ENCODE data around the gene IQCH.
A peak's percentile ranks its signal among the peaks of the same experiment; 100 is the strongest.

The IQCH gene

GRCh38 chr15:67506775-67507747 is 252.5 kb downstream of the IQCH start:
- DNase-seq, result no peak

GRCh38 chr15:67508407-67508806 is 253.8 kb downstream of the IQCH start:
- DNase-seq, result no peak

GRCh38 chr15:67509918-67510317 is 255.3 kb downstream of the IQCH start:
- no peak for DNase-seq

GRCh38 chr15:67510597-67511190 is 256.1 kb downstream of the IQCH start:
- no peak for DNase-seq

- no peak for DNase-seq
Measured at GRCh38 chr15:67511606-67512005, 257.0 kb downstream of the IQCH start.

- DNase-seq, result no peak
Measured at GRCh38 chr15:67512140-67512539, 257.6 kb downstream of the IQCH start.

- DNase-seq, result no peak
Measured at GRCh38 chr15:67512933-67513714, 258.5 kb downstream of the IQCH start.

GRCh38 chr15:67515090-67515489 is 260.5 kb downstream of the IQCH start:
- no peak for DNase-seq

- no peak for DNase-seq
Measured at GRCh38 chr15:67515557-67515956, 261.0 kb downstream of the IQCH start.

GRCh38 chr15:67520321-67521028 is 265.9 kb downstream of the IQCH start:
- no peak for DNase-seq

GRCh38 chr15:67521029-67521782 is 266.6 kb downstream of the IQCH start, which contains the start of gene C15orf61:
TSS of gene C15orf61 (plus strand) at chr15:67521131. CDS start at chr15:67521249, 118 bp downstream.
- DNase-seq, result peak; percentile 87

GRCh38 chr15:67521783-67522568 is 267.4 kb downstream of the IQCH start:
- no peak for DNase-seq

GRCh38 chr15:67523330-67523729 is 268.7 kb downstream of the IQCH start:
- DNase-seq, result no peak

GRCh38 chr15:67524235-67524634 is 269.6 kb downstream of the IQCH start:
- no peak for DNase-seq

- no peak for DNase-seq
Measured at GRCh38 chr15:67528513-67528912, 273.9 kb downstream of the IQCH start.

GRCh38 chr15:67531379-67531914 is 276.9 kb downstream of the IQCH start:
- DNase-seq, result no peak

GRCh38 chr15:67533873-67534272 is 279.3 kb downstream of the IQCH start:
- no peak for DNase-seq

GRCh38 chr15:67534360-67534759 is 279.8 kb downstream of the IQCH start:
- DNase-seq, result no peak

GRCh38 chr15:67537771-67538170 is 283.2 kb downstream of the IQCH start:
- DNase-seq, result no peak
